Suppressor macrophage treated with lipopolysaccharide for 4 hours (primary cell): ENCODE measurements around the gene SYT10.
"Not testable (repeated sequence)": the region's sequence is repeated elsewhere in the genome, so short reads cannot be mapped to it uniquely, and the experiment has no call there.

Source experiments
- DNase-seq: peaks from one replicate; pipeline ENCODE4 v3.0.0-alpha.2; 2020

Gene SYT10

GRCh38 chr12:33331961-33332398 lies 107.6 kb downstream of the SYT10 start:
- not testable (repeated sequence) for DNase-seq

- no peak for DNase-seq
These were observed 108.7 kb downstream of the SYT10 start for GRCh38 chr12:33330940-33331339.
